Measurements from ENCODE around the gene MAST1.

MAST1 gene

GRCh38 chr19:12792051-12792852 lies 46.1 kb upstream of the MAST1 start (continued):
- TF ChIP-seq ZNF791 (tag by site-specific recombination; IDR thresholded peaks at IDR 0.05) (no peak), ZXDB (tag by site-specific recombination; IDR thresholded peaks at IDR 0.05) (peak; percentile 43), ZNF302 (tag by site-specific recombination; IDR thresholded peaks at IDR 0.05; ENCODE audit: low read depth) (no peak), ZNF10 (tag by site-specific recombination; IDR thresholded peaks at IDR 0.05) (peak; percentile 90), ZNF311 (tag by site-specific recombination; IDR thresholded peaks at IDR 0.05; ENCODE audit: borderline replicate concordance) (no peak), ZNF398 (tag by site-specific recombination; IDR thresholded peaks at IDR 0.05) (peak; percentile 33; the same call in 1 of the 2 replicates), ZNF513 (tag by site-specific recombination; IDR thresholded peaks at IDR 0.05) (peak; percentile 47), ZNF623 (tag by site-specific recombination; IDR thresholded peaks at IDR 0.05) (no peak), SETDB1 (IDR thresholded peaks at IDR 0.05; ENCODE audit: insufficient read length, low read length) (no peak), GLIS1 (tag by site-specific recombination; IDR thresholded peaks at IDR 0.05) (peak; percentile 96), PRDM1 (tag by site-specific recombination; IDR thresholded peaks at IDR 0.05) (no peak), ZNF777 (tag by site-specific recombination; IDR thresholded peaks at IDR 0.05; ENCODE audit: borderline replicate concordance) (0 out of 2 replicates have a peak, but pooled peaks have one; percentile 67), KLF1 (tag by site-specific recombination; IDR thresholded peaks at IDR 0.05) (no peak), ZNF324 (tag by site-specific recombination; IDR thresholded peaks at IDR 0.05) (no peak), ZBTB6 (tag by site-specific recombination; IDR thresholded peaks at IDR 0.05) (peak; percentile 63; the same call in 1 of the 2 replicates), PATZ1 (tag by site-specific recombination; IDR thresholded peaks at IDR 0.05) (no peak; the same call in 1 of the 2 replicates), ZNF266 (tag by site-specific recombination; IDR thresholded peaks at IDR 0.05; ENCODE audit: low read depth) (no peak), ZNF37A (tag by site-specific recombination; IDR thresholded peaks at IDR 0.05) (no peak), ZNF571 (tag by site-specific recombination; IDR thresholded peaks at IDR 0.05) (no peak), ZNF174 (tag by site-specific recombination; IDR thresholded peaks at IDR 0.05) (no peak), KLF7 (tag by site-specific recombination; IDR thresholded peaks at IDR 0.05; ENCODE audit: borderline replicate concordance) (no peak), ZNF518A (tag by site-specific recombination; conservative IDR thresholded peaks at IDR 0.05; ENCODE audit: low read depth) (no peak), ZNF391 (tag by site-specific recombination; IDR thresholded peaks at IDR 0.05; ENCODE audit: borderline replicate concordance, low read depth) (0 out of 2 replicates have a peak, but pooled peaks have one; percentile 42), ZNF274 (IDR thresholded peaks at IDR 0.05; ENCODE audit: low read length) (no peak), ZNF274 (tag by site-specific recombination; IDR thresholded peaks at IDR 0.05; ENCODE audit: borderline replicate concordance) (no peak), ZNF132 (tag by site-specific recombination; IDR thresholded peaks at IDR 0.05; ENCODE audit: borderline replicate concordance) (no peak)
